Esophagus muscularis mucosa (tissue), 4 donors: ENCODE measurements around the gene TTC27. TPM values are rescaled to one million over a fixed set of nuclear protein-coding genes. Genes with fewer than 3 reads are reported as not detected.

Experiments used
- DNase-seq: peaks from one replicate; pipeline ENCODE4 v3.0.0-alpha.2; 2017; ENCODE audit errors: extremely low spot score
- H3K27ac ChIP-seq, 4 donors: fragments of 200-600 bp; sonication (generic); replicated peaks in 1 of 4; 1 replicate in 3 of 4; 2 replicates in 1 of 4; pipeline ENCODE4 v1.5.1; 2016 to 2019; ENCODE audit warnings: mild to moderate bottlenecking in 1 of 4
- H3K27me3 ChIP-seq, 4 donors: fragments of 200-600 bp; sonication (generic); one replicate each; pipeline versions ENCODE4 v1.5.1 to v1.6.0; 2016 to 2019
- H3K36me3 ChIP-seq, 4 donors: fragments of 200-600 bp; sonication (generic); one replicate each; pipeline ENCODE4 v1.5.1; 2016 to 2019
- H3K4me1 ChIP-seq, 4 donors: fragments of 200-600 bp; sonication (generic); one replicate each; pipeline ENCODE4 v1.5.1; 2016 to 2019
- H3K4me3 ChIP-seq, 4 donors: fragments of 200-600 bp; sonication (generic); 1 replicate in 2 of 4; 2 replicates in 2 of 4; pipeline ENCODE4 v1.5.1; 2016 to 2019; ENCODE audit warnings: mild to moderate bottlenecking in 4 of 4, moderate library complexity in 1 of 4
- H3K9me3 ChIP-seq, 4 donors: fragments of 200-600 bp; sonication (generic); 1 replicate in 3 of 4; 2 replicates in 1 of 4; pipeline ENCODE4 v1.5.1; 2016 to 2019
- EP300 ChIP-seq: sonication (generic); formaldehyde crosslinking; IDR thresholded peaks from one replicate; pipeline ENCODE4 v1.6.1; 2017; ENCODE audit warnings: antibody characterized with exemption
- POLR2A ChIP-seq: fragments of 450-650 bp; IDR thresholded peaks from one replicate; pipeline ENCODE4 v1.6.1; 2017; ENCODE audit warnings: antibody characterized with exemption, moderate library complexity, mild to moderate bottlenecking, low read depth
- POLR2AphosphoS5 ChIP-seq, 2 donors: sonication (generic); formaldehyde crosslinking; IDR thresholded peaks; one replicate each; pipeline ENCODE4 v1.6.1; 2017; ENCODE audit warnings: antibody characterized with exemption in 2 of 2
- WGBS: methylation state at CpG from one replicate; pipeline ENCODE4 v1.1.5; 2018; 5-methylcytosine and 5-hydroxymethylcytosine counted together
- intact Hi-C: fragments of 100-400 bp; cut with DNase I; formaldehyde crosslinking; loops from one replicate; pipeline ENCODE4 v1.15.1; 2023
- total RNA-seq, 4 donors: library from RNA; depleted of rRNA; stranded (reverse); fragments of >200 nt; gene quantifications; one replicate each; pipeline versions ENCODE4 v1.1.0 to v1.2.1, GENCODE V29; 2016
- TF ChIP-seq, protein P1 (sequence below), 3 experiments: fragments of 200-600 bp in 2 of 3; fragments of 450-650 bp in 1 of 3; sonication (generic) in 2 of 3; IDR thresholded peaks; one replicate each; pipeline ENCODE4 v1.5.1; 2017 to 2019; ENCODE audit warnings: antibody characterized with exemption in 3 of 3, mild to moderate bottlenecking in 2 of 3, moderate library complexity in 1 of 3

TTC27 gene
- total RNA-seq, 4 donors from 2014 or later = 9.8 to 13.7 (median 12.3) TPM

DNA sequence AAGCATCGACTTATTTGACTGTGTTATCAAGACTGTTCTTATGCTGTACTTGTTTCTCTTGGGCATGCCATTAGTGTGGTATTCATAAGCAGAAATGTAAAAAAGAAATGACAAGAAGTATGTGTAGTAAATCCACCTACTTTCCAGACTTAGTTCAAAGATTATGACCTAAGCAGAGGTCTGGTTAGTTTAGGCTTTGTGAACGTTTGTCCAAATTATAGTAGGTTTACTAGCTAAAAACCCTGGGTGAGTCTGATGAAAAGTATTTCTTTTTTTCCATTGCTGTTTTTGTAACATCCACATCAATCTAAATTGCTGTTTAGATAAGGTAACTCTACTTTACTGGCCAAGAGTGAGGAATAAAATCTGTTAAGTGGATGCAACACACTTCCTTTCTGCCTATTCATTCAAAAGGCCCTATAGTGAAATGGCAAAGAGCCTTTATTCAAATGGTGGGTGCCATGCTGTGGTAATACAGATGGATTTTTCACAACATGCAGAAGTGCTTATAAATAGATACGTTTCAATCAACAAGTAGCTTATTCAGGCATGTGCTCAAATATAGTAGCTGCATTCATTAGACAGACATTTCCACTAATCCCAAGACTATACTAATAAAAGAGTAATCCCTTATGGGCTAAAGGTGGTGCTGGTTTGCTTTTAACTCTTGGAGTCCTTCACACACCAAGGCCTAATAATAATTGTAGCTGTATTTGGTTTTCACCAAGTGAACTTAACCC is 196.4 kb downstream of the TTC27 start:
- no peak overlapping the region for H3K27ac ChIP-seq
- H3K9me3 ChIP-seq = peaks cover 0 to 4% (median 1%) of the 10 kb centered on the region in 4 donors
- H3K4me1 ChIP-seq = peaks cover 9 to 16% (median 13%) of the 10 kb centered on the region in 4 donors
- intact Hi-C loops = no loop called here
- no peak for TF ChIP-seq POLR2A
- no peak for TF ChIP-seq EP300
- no peak for TF ChIP-seq POLR2AphosphoS5 (IDR thresholded peaks at IDR 0.05)
- TF ChIP-seq, protein P1, sequence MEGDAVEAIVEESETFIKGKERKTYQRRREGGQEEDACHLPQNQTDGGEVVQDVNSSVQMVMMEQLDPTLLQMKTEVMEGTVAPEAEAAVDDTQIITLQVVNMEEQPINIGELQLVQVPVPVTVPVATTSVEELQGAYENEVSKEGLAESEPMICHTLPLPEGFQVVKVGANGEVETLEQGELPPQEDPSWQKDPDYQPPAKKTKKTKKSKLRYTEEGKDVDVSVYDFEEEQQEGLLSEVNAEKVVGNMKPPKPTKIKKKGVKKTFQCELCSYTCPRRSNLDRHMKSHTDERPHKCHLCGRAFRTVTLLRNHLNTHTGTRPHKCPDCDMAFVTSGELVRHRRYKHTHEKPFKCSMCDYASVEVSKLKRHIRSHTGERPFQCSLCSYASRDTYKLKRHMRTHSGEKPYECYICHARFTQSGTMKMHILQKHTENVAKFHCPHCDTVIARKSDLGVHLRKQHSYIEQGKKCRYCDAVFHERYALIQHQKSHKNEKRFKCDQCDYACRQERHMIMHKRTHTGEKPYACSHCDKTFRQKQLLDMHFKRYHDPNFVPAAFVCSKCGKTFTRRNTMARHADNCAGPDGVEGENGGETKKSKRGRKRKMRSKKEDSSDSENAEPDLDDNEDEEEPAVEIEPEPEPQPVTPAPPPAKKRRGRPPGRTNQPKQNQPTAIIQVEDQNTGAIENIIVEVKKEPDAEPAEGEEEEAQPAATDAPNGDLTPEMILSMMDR (IDR thresholded peaks at IDR 0.05) = no peak
- H3K36me3 ChIP-seq = peaks cover 0 to 9% (median 0%) of the 10 kb centered on the region in 4 donors
- no peak for DNase-seq
- no peak overlapping the region for H3K4me3 ChIP-seq
- H3K27me3 ChIP-seq = no peaks in the 10 kb centered on the region
- WGBS = 89% methylated on average over 3 of the region's 3 CpGs

DNA sequence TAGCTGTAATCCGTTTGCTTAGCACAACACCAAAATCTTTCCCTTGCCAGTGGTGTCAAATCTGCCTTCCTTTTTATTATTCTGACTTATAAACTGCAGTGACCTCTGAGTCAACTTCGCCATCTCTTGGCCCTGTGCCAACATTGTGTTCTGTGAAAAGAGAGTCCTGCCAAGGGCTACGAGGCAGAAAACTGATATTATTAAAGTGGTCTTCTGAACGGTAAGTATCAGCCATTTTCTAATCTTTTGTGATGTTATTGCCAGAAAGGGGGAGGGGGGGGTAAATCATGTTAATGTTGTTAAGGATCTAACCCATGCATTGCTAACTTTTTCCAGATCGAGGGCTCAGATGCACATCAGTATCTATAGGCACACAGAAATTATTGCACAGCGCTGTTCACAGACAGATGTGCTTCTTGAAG is 197.5 kb downstream of the TTC27 start:
- Histone ChIP-seq H3K9me3 (peaks cover 0 to 7% (median 3%) of the 10 kb centered on the region in 4 donors), H3K27me3 (no peaks in the 10 kb centered on the region), H3K27ac (no peak overlapping the region), H3K4me3 (no peak overlapping the region), H3K36me3 (no peaks in the 10 kb centered on the region), H3K4me1 (peaks cover 9 to 16% (median 13%) of the 10 kb centered on the region in 4 donors)
- intact Hi-C loops = no loop called here
- WGBS = 43% methylated on average over 6 of the region's 6 CpGs
- no peak for TF ChIP-seq EP300
- TF ChIP-seq POLR2AphosphoS5 (IDR thresholded peaks at IDR 0.05) = no peak
- no peak for TF ChIP-seq POLR2A
- TF ChIP-seq, protein P1 (IDR thresholded peaks at IDR 0.05) = no peak
- DNase-seq = no peak

- DNase-seq = no peak
- Histone ChIP-seq H3K27ac (no peak overlapping the region), H3K4me3 (no peak overlapping the region), H3K4me1 (peaks cover under 1 to 9% (median 2%) of the 10 kb centered on the region in 4 donors), H3K36me3 (no peaks in the 10 kb centered on the region), H3K27me3 (no peaks in the 10 kb centered on the region), H3K9me3 (peaks cover 0 to 7% (median 3%) of the 10 kb centered on the region in 4 donors)
- intact Hi-C loops = no loop called here
- TF ChIP-seq EP300 = no peak
- no peak for TF ChIP-seq POLR2A
- no peak for TF ChIP-seq POLR2AphosphoS5 (IDR thresholded peaks at IDR 0.05)
- TF ChIP-seq, protein P1 (IDR thresholded peaks at IDR 0.05) = no peak
- WGBS = 92% methylated on average over 1 of the region's 1 CpG
Measured at GRCh38 chr2:32830196-32830595, 202.3 kb downstream of the TTC27 start.

- H3K36me3 ChIP-seq = no peaks in the 10 kb centered on the region
- DNase-seq = no peak
- peaks cover 0 to 7% (median 3%) of the 10 kb centered on the region in 4 donors for H3K9me3 ChIP-seq
- H3K4me3 ChIP-seq = no peak overlapping the region
- intact Hi-C loops = no loop called here
- 83% methylated on average over 2 of the region's 2 CpGs for WGBS
- no peaks in the 10 kb centered on the region for H3K27me3 ChIP-seq
- peaks cover 0 to 2% (median 0%) of the 10 kb centered on the region in 4 donors for H3K4me1 ChIP-seq
- no peak overlapping the region for H3K27ac ChIP-seq
- TF ChIP-seq EP300 = no peak
- TF ChIP-seq POLR2AphosphoS5 (IDR thresholded peaks at IDR 0.05) = no peak
- TF ChIP-seq POLR2A = no peak
- TF ChIP-seq, protein P1 (IDR thresholded peaks at IDR 0.05) = no peak
Measured at GRCh38 chr2:32832821-32833220, 205.0 kb downstream of the TTC27 start.

DNA sequence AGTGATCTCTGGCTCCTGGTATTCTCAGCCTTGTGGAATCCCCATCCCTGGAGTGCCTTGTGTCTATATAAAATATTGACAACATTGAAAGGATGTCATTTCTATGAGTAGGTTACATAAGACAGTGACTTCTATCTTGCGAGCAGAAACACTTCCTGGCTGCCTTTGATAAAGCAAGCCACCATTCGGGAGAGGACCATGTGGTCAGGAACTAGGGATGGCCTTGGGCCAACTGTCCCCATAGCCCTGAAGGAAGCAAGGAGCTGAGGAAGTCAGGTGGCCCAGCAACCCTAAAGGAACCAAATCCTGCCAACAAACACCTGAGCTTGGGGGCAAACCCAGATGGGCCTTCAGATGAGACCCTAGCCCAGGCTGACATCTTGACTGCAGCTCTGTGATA is 205.9 kb downstream of the TTC27 start:
- DNase-seq = no peak
- no peak overlapping the region for H3K4me3 ChIP-seq
- H3K27me3 ChIP-seq = no peaks in the 10 kb centered on the region
- H3K36me3 ChIP-seq = no peaks in the 10 kb centered on the region
- peaks cover 0 to 5% (median 0%) of the 10 kb centered on the region in 4 donors for H3K4me1 ChIP-seq
- TF ChIP-seq, protein P1 (IDR thresholded peaks at IDR 0.05) = no peak
- TF ChIP-seq EP300 = no peak
- no peak for TF ChIP-seq POLR2A
- TF ChIP-seq POLR2AphosphoS5 (IDR thresholded peaks at IDR 0.05) = no peak
- H3K9me3 ChIP-seq = peaks cover 0 to 7% (median 3%) of the 10 kb centered on the region in 4 donors
- WGBS = 56% methylated on average over 2 of the region's 2 CpGs
- intact Hi-C loops = no loop called here
- no peak overlapping the region for H3K27ac ChIP-seq
